DND-41 (cell line): ENCODE results near the gene ANKRD49.
A peak's percentile ranks its signal among the peaks of the same experiment; 100 is the strongest.

ENCODE experiments used
- ATAC-seq: fragments of 200-7000 bp; cut with Tn5 transposase; 3 replicates; pipeline ENCODE4 v1.9.1; 2021; ENCODE audit warnings: low read depth; ENCODE audit not compliant: insufficient read depth
- DNase-seq: peaks from one replicate; pipeline ENCODE4 v3.0.0-alpha.2; 2020
- H2AFZ ChIP-seq: 2 replicates; pipeline ENCODE4 v1.6.0; 2012; ENCODE audit warnings: low read depth, low read length
- H3K27ac ChIP-seq: 2 replicates; pipeline ENCODE4 v1.5.1; 2012; ENCODE audit warnings: low read length, inconsistent platforms
- H3K27me3 ChIP-seq: fragments of 200-600 bp; sonication (generic); 2 replicates; pipeline ENCODE4 v1.6.0; 2012; ENCODE audit warnings: low read length, mild to moderate bottlenecking, inconsistent platforms; ENCODE audit not compliant: insufficient read depth, poor library complexity
- H3K36me3 ChIP-seq: 2 replicates; pipeline ENCODE4 v1.5.1; 2012; ENCODE audit warnings: low read length, inconsistent platforms; ENCODE audit not compliant: insufficient read depth
- H3K4me1 ChIP-seq: 2 replicates; pipeline ENCODE4 v1.5.1; 2012; ENCODE audit warnings: mild to moderate bottlenecking, low read length; ENCODE audit not compliant: insufficient read depth
- H3K4me2 ChIP-seq: 2 replicates; pipeline ENCODE4 v1.6.0; 2012; ENCODE audit warnings: mild to moderate bottlenecking, moderate library complexity, low read length, inconsistent platforms; ENCODE audit not compliant: insufficient read depth
- H3K4me3 ChIP-seq, 2 experiments: fragments of 200-600 bp in 1 of 2; shearing (Covaris generic) in 1 of 2; 2 replicates each; pipeline ENCODE4 v1.5.1; 2012 to 2016; ENCODE audit warnings: inconsistent platforms in 2 of 2, low read length in 2 of 2, mild to moderate bottlenecking in 2 of 2, low read depth in 1 of 2, moderate library complexity in 1 of 2
- H3K79me2 ChIP-seq: 2 replicates; pipeline ENCODE4 v1.6.0; 2012; ENCODE audit warnings: low read length, inconsistent platforms; ENCODE audit not compliant: insufficient read depth
- H3K9ac ChIP-seq: 2 replicates; pipeline ENCODE4 v1.6.0; 2012; ENCODE audit warnings: low read depth, mild to moderate bottlenecking, inconsistent platforms, low read length, moderate library complexity
- H3K9me3 ChIP-seq: 2 replicates; pipeline ENCODE4 v1.5.1; 2012; ENCODE audit warnings: low read length, moderate library complexity, mild to moderate bottlenecking, inconsistent platforms; ENCODE audit not compliant: insufficient read depth, severe bottlenecking
- H4K20me1 ChIP-seq: 2 replicates; pipeline ENCODE4 v1.6.0; 2012; ENCODE audit warnings: low read length; ENCODE audit not compliant: insufficient read depth
- CTCF ChIP-seq: IDR thresholded peaks from 2 replicates; pipeline ENCODE4 v1.5.1; 2012; ENCODE audit warnings: borderline replicate concordance, low read length, moderate library complexity, mild to moderate bottlenecking; ENCODE audit not compliant: poor library complexity, severe bottlenecking; ENCODE audit errors: extremely low read depth
- EZH2 ChIP-seq: IDR thresholded peaks from 3 replicates; pipeline ENCODE4 v1.6.1; 2012; ENCODE audit warnings: borderline replicate concordance, low read depth, mild to moderate bottlenecking, moderate library complexity, low read length, inconsistent platforms; ENCODE audit not compliant: severe bottlenecking

The ANKRD49 gene

GRCh38 chr11:94516725-94517124 is 22.9 kb downstream of the ANKRD49 start:
- Histone ChIP-seq H3K4me3 (no peak overlapping the region), H2AFZ (no peak overlapping the region), H3K4me1 (peaks cover 10% of the 10 kb centered on the region), H3K27ac (no peak overlapping the region), H3K79me2 (no peaks in the 10 kb centered on the region), H3K9ac (no peak overlapping the region), H3K36me3 (no peaks in the 10 kb centered on the region), H4K20me1 (no peaks in the 10 kb centered on the region), H3K4me2 (no peak overlapping the region), H3K9me3 (no peaks in the 10 kb centered on the region), H3K27me3 (peaks cover 22% of the 10 kb centered on the region)
- TF ChIP-seq EZH2 (no peak), CTCF (no peak)
- ATAC-seq (no peak), DNase-seq (no peak)

GRCh38 chr11:94518300-94518699 is 24.5 kb downstream of the ANKRD49 start:
- no peak for TF ChIP-seq EZH2
- no peak for TF ChIP-seq CTCF
- ATAC-seq (no peak), DNase-seq (no peak)
- H3K9me3 ChIP-seq: no peaks in the 10 kb centered on the region
- H3K79me2 ChIP-seq: no peaks in the 10 kb centered on the region
- H3K27me3 ChIP-seq: peaks cover 6% of the 10 kb centered on the region
- no peaks in the 10 kb centered on the region for H3K36me3 ChIP-seq
- no peak overlapping the region for H3K4me3 ChIP-seq
- H3K9ac ChIP-seq: no peak overlapping the region
- no peak overlapping the region for H3K4me2 ChIP-seq
- no peaks in the 10 kb centered on the region for H3K4me1 ChIP-seq
- no peaks in the 10 kb centered on the region for H4K20me1 ChIP-seq
- no peak overlapping the region for H3K27ac ChIP-seq
- H2AFZ ChIP-seq: no peak overlapping the region

GRCh38 chr11:94519478-94520084 is 25.8 kb downstream of the ANKRD49 start:
- Histone ChIP-seq H3K79me2 (no peaks in the 10 kb centered on the region), H3K4me1 (no peaks in the 10 kb centered on the region), H3K36me3 (no peaks in the 10 kb centered on the region), H3K9me3 (no peaks in the 10 kb centered on the region), H2AFZ (no peak overlapping the region), H3K27ac (no peak overlapping the region), H3K9ac (no peak overlapping the region), H4K20me1 (no peaks in the 10 kb centered on the region), H3K4me3 (no peak overlapping the region), H3K27me3 (peaks cover 8% of the 10 kb centered on the region), H3K4me2 (no peak overlapping the region)
- ATAC-seq (no peak), DNase-seq (no peak)
- TF ChIP-seq CTCF: peak; percentile 71
- no peak for TF ChIP-seq EZH2

GRCh38 chr11:94521684-94522083 is 27.9 kb downstream of the ANKRD49 start:
- H2AFZ ChIP-seq: no peak overlapping the region
- H3K79me2 ChIP-seq: no peaks in the 10 kb centered on the region
- H3K4me1 ChIP-seq: no peaks in the 10 kb centered on the region
- H4K20me1 ChIP-seq: no peaks in the 10 kb centered on the region
- no peak overlapping the region for H3K4me2 ChIP-seq
- TF ChIP-seq EZH2: no peak
- peak; percentile 44 for TF ChIP-seq CTCF
- H3K4me3 ChIP-seq: no peak overlapping the region
- peaks cover 8% of the 10 kb centered on the region for H3K27me3 ChIP-seq
- H3K27ac ChIP-seq: no peak overlapping the region
- H3K36me3 ChIP-seq: no peaks in the 10 kb centered on the region
- H3K9me3 ChIP-seq: no peaks in the 10 kb centered on the region
- H3K9ac ChIP-seq: no peak overlapping the region
- no peak for DNase-seq
- 0 out of 3 replicates have a peak, but pooled peaks have one; percentile 50 for ATAC-seq
